ENCODE results near the gene ITLN2.

Gene ITLN2

DNA sequence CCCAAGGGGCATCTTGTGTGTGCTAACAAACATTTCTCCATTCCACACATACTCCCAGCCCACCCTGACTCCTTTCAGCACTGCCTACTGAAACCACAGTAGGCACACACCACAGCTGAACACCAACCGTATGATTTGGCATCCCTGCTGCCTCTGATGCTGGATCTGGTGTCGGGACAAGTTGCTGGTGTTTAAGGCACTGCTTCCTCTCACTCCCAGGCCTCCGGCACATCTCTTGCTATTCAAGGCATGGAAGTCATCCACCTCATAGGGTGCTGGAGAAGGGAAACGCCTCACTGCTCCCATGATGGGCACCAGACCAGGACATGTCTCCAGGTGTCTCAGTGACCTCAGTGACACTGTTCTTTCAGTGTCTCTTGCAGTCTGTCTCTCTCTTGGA, 2.4 kb upstream of the ITLN2 start:
- H4K20me1 ChIP-seq (ENCODE audit: insufficient read depth, low read length, poor library complexity, severe bottlenecking) = no peaks in the 10 kb centered on the region
- H3K27me3 ChIP-seq (ENCODE audit: insufficient read depth, low read length, poor library complexity, severe bottlenecking) = no peaks in the 10 kb centered on the region
- no peak overlapping the region for H3K4me3 ChIP-seq (ENCODE audit: low read length, poor library complexity, severe bottlenecking)
- H3K4me1 ChIP-seq (ENCODE audit: insufficient read depth, low read length, poor library complexity, severe bottlenecking) = no peaks in the 10 kb centered on the region
- no peak overlapping the region for H3K4me2 ChIP-seq (ENCODE audit: low read depth, low read length, poor library complexity, severe bottlenecking)
- no peak overlapping the region for H3K9ac ChIP-seq (ENCODE audit: low read depth, low read length, poor library complexity, severe bottlenecking)
- TF ChIP-seq CTCF (conservative IDR thresholded peaks at IDR 0.05; ENCODE audit: low read length) (no peak), EZH2phosphoT487 (IDR thresholded peaks at IDR 0.05; ENCODE audit: borderline replicate concordance) (no peak)
- H3K36me3 ChIP-seq (ENCODE audit: insufficient read depth, low read length) = no peaks in the 10 kb centered on the region
- no peaks in the 10 kb centered on the region for H3K9me3 ChIP-seq (ENCODE audit: insufficient read depth, low read depth, low read length)
- H3K79me2 ChIP-seq (ENCODE audit: insufficient read depth, low read length) = no peaks in the 10 kb centered on the region
- H3F3A ChIP-seq (ENCODE audit: low read depth) = no peaks in the 10 kb centered on the region
- H2AFZ ChIP-seq (ENCODE audit: low read length) = no peak overlapping the region
- no peaks in the 10 kb centered on the region for H3K9me2 ChIP-seq (replicated peaks; ENCODE audit: low read depth, low read length)

GRCh38 chr1:160953030-160953429, 1.6 kb downstream of the ITLN2 start:
- Histone ChIP-seq H3K4me2 (ENCODE audit: low read depth, low read length, poor library complexity, severe bottlenecking) (no peak overlapping the region), H3K4me3 (ENCODE audit: low read length, poor library complexity, severe bottlenecking) (no peak overlapping the region), H3K27me3 (ENCODE audit: insufficient read depth, low read length, poor library complexity, severe bottlenecking) (no peaks in the 10 kb centered on the region), H4K20me1 (ENCODE audit: insufficient read depth, low read length, poor library complexity, severe bottlenecking) (no peaks in the 10 kb centered on the region), H2AFZ (ENCODE audit: low read length) (no peak overlapping the region), H3K79me2 (ENCODE audit: insufficient read depth, low read length) (no peaks in the 10 kb centered on the region), H3K4me1 (ENCODE audit: insufficient read depth, low read length, poor library complexity, severe bottlenecking) (no peaks in the 10 kb centered on the region), H3K9me2 (replicated peaks; ENCODE audit: low read depth, low read length) (no peaks in the 10 kb centered on the region), H3K9ac (ENCODE audit: low read depth, low read length, poor library complexity, severe bottlenecking) (no peak overlapping the region), H3K9me3 (ENCODE audit: insufficient read depth, low read depth, low read length) (no peaks in the 10 kb centered on the region), H3K36me3 (ENCODE audit: insufficient read depth, low read length) (no peaks in the 10 kb centered on the region), H3F3A (ENCODE audit: low read depth) (no peaks in the 10 kb centered on the region)
- TF ChIP-seq CTCF (conservative IDR thresholded peaks at IDR 0.05; ENCODE audit: low read length) (no peak), EZH2phosphoT487 (IDR thresholded peaks at IDR 0.05; ENCODE audit: borderline replicate concordance) (no peak)

- Histone ChIP-seq H3K4me1 (ENCODE audit: insufficient read depth, low read length, poor library complexity, severe bottlenecking) (no peaks in the 10 kb centered on the region), H3K27me3 (ENCODE audit: insufficient read depth, low read length, poor library complexity, severe bottlenecking) (no peaks in the 10 kb centered on the region), H4K20me1 (ENCODE audit: insufficient read depth, low read length, poor library complexity, severe bottlenecking) (no peaks in the 10 kb centered on the region), H3K9me3 (ENCODE audit: insufficient read depth, low read depth, low read length) (no peaks in the 10 kb centered on the region), H3K36me3 (ENCODE audit: insufficient read depth, low read length) (no peaks in the 10 kb centered on the region), H3K4me3 (ENCODE audit: low read length, poor library complexity, severe bottlenecking) (no peak overlapping the region), H3K4me2 (ENCODE audit: low read depth, low read length, poor library complexity, severe bottlenecking) (no peak overlapping the region), H3K79me2 (ENCODE audit: insufficient read depth, low read length) (no peaks in the 10 kb centered on the region), H3K9me2 (replicated peaks; ENCODE audit: low read depth, low read length) (no peaks in the 10 kb centered on the region), H3K9ac (ENCODE audit: low read depth, low read length, poor library complexity, severe bottlenecking) (no peak overlapping the region), H2AFZ (ENCODE audit: low read length) (no peak overlapping the region), H3F3A (ENCODE audit: low read depth) (no peaks in the 10 kb centered on the region)
- TF ChIP-seq CTCF (conservative IDR thresholded peaks at IDR 0.05; ENCODE audit: low read length) (no peak), EZH2phosphoT487 (IDR thresholded peaks at IDR 0.05; ENCODE audit: borderline replicate concordance) (no peak)
These were observed 2.5 kb downstream of the ITLN2 start for GRCh38 chr1:160952129-160952510.

All from Loucy (cell line).